HCT116 (cell line): ENCODE measurements around the gene SNX13. TPM values are rescaled to one million over a fixed set of nuclear protein-coding genes. Genes with fewer than 3 reads are reported as not detected.

Experiments
- ATAC-seq: fragments of 200-7000 bp; cut with Tn5 transposase; 2 replicates; pipeline ENCODE4 v1.9.1; 2020; ENCODE audit warnings: mild to moderate bottlenecking, moderate library complexity
- BruUV-seq: library from RNA; stranded (reverse); fragments of 400-500 nt; replicated peaks from 2 replicates; lab custom pipeline; 2021; lab: Mats Ljungman, UMichigan
- CTCF ChIA-PET: fragments of 300-600 bp; sonication (Branson Sonifier 250); formaldehyde crosslinking; loops from one replicate; lab custom pipeline; 2021; ENCODE audit warnings: antibody characterized with exemption; lab: Charles Lee
- POLR2A ChIA-PET: fragments of 300-600, 350-600 bp; sonication (Branson Sonifier 250); formaldehyde crosslinking; loops from one replicate; lab custom pipeline; 2021; ENCODE audit warnings: antibody characterized with exemption; lab: Charles Lee
- RAD21 ChIA-PET, 2 experiments: fragments of 300-600 bp; sonication (Branson Sonifier 250); formaldehyde crosslinking; loops; one replicate each; lab custom pipeline; 2023; ENCODE audit warnings: low total read pairs in 2 of 2; ENCODE audit not compliant: uncharacterized antibody in 2 of 2, unreplicated experiment in 2 of 2, low non-redundant PET in 1 of 2; lab: Charles Lee
- DNase-seq: peaks from one replicate; pipeline ENCODE4 v3.0.0-alpha.2; 2010; ENCODE audit warnings: low read depth, low spot score
- H2AFZ ChIP-seq: fragments of 200-600 bp; shearing (Covaris generic), sonication (generic); 2 replicates; pipeline ENCODE4 v1.6.1; 2017; ENCODE audit warnings: low read depth, mixed run types, mixed read lengths, antibody characterized with exemption, low read length; ENCODE audit not compliant: poor library complexity, severe bottlenecking
- H3K27ac ChIP-seq: 2 replicates; pipeline ENCODE4 v1.5.1; 2012; ENCODE audit warnings: low read depth, low read length
- H3K27me3 ChIP-seq: fragments of 200-600 bp; sonication (generic); 2 replicates; pipeline ENCODE4 v1.6.1; 2016; ENCODE audit warnings: mixed run types, low read length, mixed read lengths; ENCODE audit not compliant: insufficient read depth
- H3K36me3 ChIP-seq, 2 experiments: fragments of 200-500 bp in 1 of 2; fragments of 200-600 bp in 1 of 2; sonication (Bioruptor generic) in 1 of 2; sonication (generic) in 1 of 2; 2 replicates each; pipeline versions ENCODE4 v1.5.1 to v1.6.1; 2014 to 2016; ENCODE audit warnings: low read length in 2 of 2, inconsistent platforms in 1 of 2, mixed read lengths in 1 of 2, mixed run types in 1 of 2; ENCODE audit not compliant: insufficient read depth in 2 of 2, control insufficient read depth in 1 of 2
- H3K4me1 ChIP-seq, 2 experiments: fragments of 200-600 bp in 1 of 2; sonication (generic) in 1 of 2; 2 replicates each; pipeline versions ENCODE4 v1.5.1 to v1.6.1; 2012 to 2017; ENCODE audit warnings: low read length in 2 of 2, inconsistent platforms in 1 of 2, mild to moderate bottlenecking in 1 of 2, mixed read lengths in 1 of 2, mixed run types in 1 of 2, moderate library complexity in 1 of 2; ENCODE audit not compliant: insufficient read depth in 2 of 2, control insufficient read depth in 1 of 2
- H3K4me2 ChIP-seq: fragments of 200-600 bp; sonication (generic); 2 replicates; pipeline ENCODE4 v1.6.1; 2017; ENCODE audit warnings: mixed run types, low read length, mixed read lengths
- H3K4me3 ChIP-seq, 2 experiments: fragments of 200-600 bp in 1 of 2; sonication (generic) in 1 of 2; replicated peaks in 1 of 2; 2 replicates each; pipeline ENCODE4 v1.5.1; 2011 to 2016; ENCODE audit warnings: low read length in 2 of 2, control low read depth in 1 of 2, low read depth in 1 of 2, mild to moderate bottlenecking in 1 of 2, mixed read lengths in 1 of 2, mixed run types in 1 of 2
- H3K79me2 ChIP-seq: fragments of 200-600 bp; sonication (generic); 2 replicates; pipeline ENCODE4 v1.6.1; 2017; ENCODE audit warnings: mild to moderate bottlenecking, mixed run types, low read length, moderate library complexity, mixed read lengths; ENCODE audit not compliant: insufficient read depth
- H3K9ac ChIP-seq: fragments of 200-600 bp; sonication (generic); 2 replicates; pipeline ENCODE4 v1.6.1; 2016; ENCODE audit warnings: low read length, mixed read lengths
- H3K9me2 ChIP-seq: fragments of 200-600 bp; sonication (generic), shearing (Covaris generic); 2 replicates; pipeline ENCODE4 v1.6.1; 2017; ENCODE audit warnings: mixed run types, mild to moderate bottlenecking, moderate library complexity; ENCODE audit not compliant: insufficient read depth
- H3K9me3 ChIP-seq, 2 experiments: fragments of 200-500 bp in 1 of 2; fragments of 200-600 bp in 1 of 2; sonication (Bioruptor generic) in 1 of 2; sonication (generic) in 1 of 2; 2 replicates each; pipeline ENCODE4 v1.6.1; 2014 to 2017; ENCODE audit warnings: low read length in 2 of 2, mixed read lengths in 2 of 2, inconsistent platforms in 1 of 2, low read depth in 1 of 2, mild to moderate bottlenecking in 1 of 2, mixed run types in 1 of 2, moderate library complexity in 1 of 2; ENCODE audit not compliant: control insufficient read depth in 1 of 2, insufficient read depth in 1 of 2
- H4K20me1 ChIP-seq: fragments of 200-600 bp; sonication (generic), shearing (Covaris generic); 2 replicates; pipeline ENCODE4 v1.6.1; 2017; ENCODE audit warnings: mixed run types, mild to moderate bottlenecking, moderate library complexity; ENCODE audit not compliant: insufficient read depth
- CBX3 ChIP-seq: IDR thresholded peaks from 2 replicates; pipeline ENCODE4 v1.6.1; 2012; ENCODE audit warnings: low read depth
- EGR1 ChIP-seq: IDR thresholded peaks from 2 replicates; pipeline ENCODE4 v1.6.1; 2012; ENCODE audit warnings: low read depth
- ELF1 ChIP-seq: IDR thresholded peaks from 2 replicates; pipeline ENCODE4 v1.6.1; 2012; ENCODE audit warnings: low read depth, borderline replicate concordance
- POLR2AphosphoS5 ChIP-seq: IDR thresholded peaks from 2 replicates; pipeline ENCODE4 v1.6.1; 2011; ENCODE audit warnings: mild to moderate bottlenecking, low read depth, low read length, moderate library complexity
- RAD21 ChIP-seq: IDR thresholded peaks from 2 replicates; pipeline ENCODE4 v1.6.1; 2012; ENCODE audit warnings: low read depth, mild to moderate bottlenecking
- YY1 ChIP-seq: IDR thresholded peaks from 2 replicates; pipeline ENCODE4 v1.6.1; 2011; ENCODE audit warnings: low read length, low read depth, moderate library complexity, mild to moderate bottlenecking; ENCODE audit not compliant: insufficient replicate concordance; ENCODE audit errors: extremely low read depth
- intact Hi-C: fragments of 100-400 bp; cut with micrococcal nuclease; formaldehyde crosslinking; loops from 2 replicates; pipeline ENCODE4 v1.10.0; 2022
- total RNA-seq: library from RNA; stranded (reverse); gene quantifications from one replicate; pipeline ENCODE4 v1.2.1, GENCODE V29; 2021; ENCODE audit not compliant: unreplicated experiment
- TF ChIP-seq, protein P1 (sequence below): IDR thresholded peaks from 2 replicates; pipeline ENCODE4 v1.6.1; 2012

SNX13 gene
- total RNA-seq, 1 experiment from 2014 or later: 33.4 TPM

DNA sequence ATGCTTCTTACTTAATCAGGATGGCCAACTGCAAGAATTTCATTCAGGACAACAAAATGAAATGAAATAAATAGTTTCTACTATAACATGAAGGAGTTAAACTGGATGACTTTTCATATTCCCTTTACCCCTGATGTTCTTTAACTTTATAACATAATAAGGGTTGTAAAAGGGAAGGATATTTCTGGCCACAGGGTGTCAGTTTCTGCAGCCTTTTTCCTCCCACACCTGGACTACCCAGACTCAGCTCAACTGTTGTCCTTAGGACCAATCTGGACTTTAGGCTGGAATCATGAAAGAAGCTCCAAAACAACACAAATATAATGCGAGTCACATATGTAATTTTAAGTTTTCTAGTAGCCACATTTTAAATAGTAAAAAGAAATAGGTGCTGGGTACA is 44.0 kb upstream of the SNX13 start:
- intact Hi-C loops: no loop called here
- no peak for ATAC-seq
- CTCF ChIA-PET: interaction anchor here (1.2 kb wide), 1 partner anchor 214 kb away, joined by 3 read pairs; no protein-coding TSS in a partner anchor

DNA sequence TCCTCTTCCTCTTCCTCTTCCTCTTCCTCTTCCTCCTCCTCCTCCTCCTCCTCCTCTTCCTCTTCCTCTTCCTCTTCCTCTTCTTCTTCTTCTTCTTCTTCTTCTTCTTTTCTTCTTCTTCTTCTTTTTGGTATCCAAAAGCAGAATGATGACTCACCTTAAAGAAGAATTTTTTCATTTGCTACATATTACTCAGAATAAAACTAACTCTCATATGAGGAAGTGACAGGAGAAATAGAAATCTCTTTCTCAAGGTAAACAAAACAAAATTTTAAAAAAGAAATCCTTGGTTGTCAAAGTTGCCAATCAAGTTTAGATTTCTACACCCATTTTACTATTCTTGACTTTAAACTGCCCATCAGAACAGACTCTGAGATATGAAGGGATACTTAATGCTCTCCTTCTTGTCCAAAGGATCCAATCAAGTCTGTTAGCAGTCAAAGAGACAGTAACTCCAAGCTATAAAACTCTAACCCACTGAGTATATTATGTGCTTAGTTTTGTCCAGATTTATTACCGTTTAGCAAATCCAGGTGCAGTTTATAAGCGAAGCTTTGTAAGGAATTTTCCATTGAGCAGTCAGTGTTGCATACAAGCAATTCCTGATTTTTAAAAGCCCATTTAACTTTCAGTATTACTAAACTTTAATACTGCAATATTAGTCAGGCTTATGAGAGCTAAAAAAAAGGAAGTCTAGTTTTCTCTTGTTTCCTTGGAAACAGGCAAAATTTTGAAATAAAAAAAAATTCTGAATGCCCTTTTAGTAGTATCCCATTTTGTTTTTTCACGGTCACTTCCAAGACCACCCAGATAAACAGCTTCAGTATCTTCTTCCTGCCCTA is 43.1 kb upstream of the SNX13 start:
- H3K9me2 ChIP-seq: no peaks in the 10 kb centered on the region
- ChIA-PET POLR2A (no interaction called here), CTCF (no interaction called here), RAD21 (no interaction called here)
- no peak overlapping the region for H2AFZ ChIP-seq
- no peak overlapping the region for H3K4me3 ChIP-seq
- intact Hi-C loops: no loop called here
- H3K4me2 ChIP-seq: no peak overlapping the region
- no peaks in the 10 kb centered on the region for H3K79me2 ChIP-seq
- H3K36me3 ChIP-seq: no peaks in the 10 kb centered on the region
- H3K27ac ChIP-seq: no peak overlapping the region
- BruUV-seq: no TSS peak
- ATAC-seq: no peak
- TF ChIP-seq ELF1: no peak
- TF ChIP-seq, protein P1, sequence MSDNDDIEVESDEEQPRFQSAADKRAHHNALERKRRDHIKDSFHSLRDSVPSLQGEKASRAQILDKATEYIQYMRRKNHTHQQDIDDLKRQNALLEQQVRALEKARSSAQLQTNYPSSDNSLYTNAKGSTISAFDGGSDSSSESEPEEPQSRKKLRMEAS: no peak
- TF ChIP-seq RAD21: no peak
- no peak for TF ChIP-seq YY1
- no peak for TF ChIP-seq POLR2AphosphoS5
- TF ChIP-seq EGR1: no peak
- no peaks in the 10 kb centered on the region for H3K27me3 ChIP-seq
- no peaks in the 10 kb centered on the region for H4K20me1 ChIP-seq
- no peak overlapping the region for H3K9ac ChIP-seq
- DNase-seq: no peak
- H3K4me1 ChIP-seq: no peaks in the 10 kb centered on the region
- no peaks in the 10 kb centered on the region for H3K9me3 ChIP-seq

More for the DNA sequence above, 44.0 kb upstream of the SNX13 start:
- POLR2A ChIA-PET: no interaction called here
- no peak overlapping the region for H2AFZ ChIP-seq
- no peaks in the 10 kb centered on the region for H3K27me3 ChIP-seq
- H3K9me3 ChIP-seq: no peaks in the 10 kb centered on the region
- no peak overlapping the region for H3K4me3 ChIP-seq
- H3K9ac ChIP-seq: no peak overlapping the region
- no peaks in the 10 kb centered on the region for H4K20me1 ChIP-seq
- DNase-seq: no peak
- no TSS peak for BruUV-seq
- RAD21 ChIA-PET: no interaction called here
- H3K4me2 ChIP-seq: no peak overlapping the region
- H3K36me3 ChIP-seq: no peaks in the 10 kb centered on the region
- H3K79me2 ChIP-seq: no peaks in the 10 kb centered on the region
- H3K4me1 ChIP-seq: no peaks in the 10 kb centered on the region
- no peaks in the 10 kb centered on the region for H3K9me2 ChIP-seq
- H3K27ac ChIP-seq: no peak overlapping the region
- TF ChIP-seq POLR2AphosphoS5 (no peak), CBX3 (no peak), RAD21 (peak; percentile 27; the same call in 1 of the 2 replicates)
